Fibroblast of lung (primary cell): ENCODE data around the gene CROT.
A peak's percentile ranks its signal among the peaks of the same experiment; 100 is the strongest.

Experiments used
- CTCF ChIP-seq, 2 donors: IDR thresholded peaks in 1 of 2; conservative IDR thresholded peaks in 1 of 2; 1 replicate in 1 of 2; 2 replicates in 1 of 2; pipeline ENCODE4 v1.5.1; 2011 to 2012; ENCODE audit warnings: low read length in 2 of 2, control low read depth in 1 of 2, inconsistent platforms in 1 of 2, low read depth in 1 of 2, mild to moderate bottlenecking in 1 of 2
- EZH2 ChIP-seq: IDR thresholded peaks from 2 replicates; pipeline ENCODE4 v1.5.1; 2012; ENCODE audit warnings: low read length, control low read depth, mild to moderate bottlenecking; ENCODE audit errors: missing control alignments

- peak in 1 of 2 donors; percentile 18 for TF ChIP-seq CTCF (conservative IDR thresholded peaks at IDR 0.05 in 1 of 2, IDR thresholded peaks at IDR 0.05 in 1 of 2; ENCODE audit: low read depth in 1 of 2, low read length in 2 of 2)
- TF ChIP-seq EZH2 = no peak
Measured at GRCh38 chr7:87318741-87319140, 26.7 kb upstream of the CROT start.
